Measurements from ENCODE around the gene EPHA3.

The EPHA3 gene

DNA sequence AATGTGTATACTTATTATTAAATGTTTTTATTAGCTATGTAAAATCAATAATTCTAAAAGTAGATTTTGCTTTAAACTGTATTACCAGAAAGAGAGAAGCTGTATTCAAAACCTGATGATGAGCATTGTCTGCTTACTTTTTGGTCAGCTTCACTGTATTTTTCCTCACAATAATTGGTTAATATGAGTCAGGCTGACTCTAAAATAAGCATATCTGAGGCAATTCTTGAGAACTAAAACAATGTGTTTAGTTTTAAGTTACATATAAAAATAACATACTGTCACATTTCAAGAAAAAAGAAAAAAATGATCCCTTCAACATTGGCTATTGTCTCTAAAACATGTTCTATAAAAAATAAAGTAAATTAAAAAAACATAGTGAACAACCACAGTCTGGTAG is 66.1 kb downstream of the EPHA3 start:
- no peaks in the 10 kb centered on the region for H3K9me3 Mint-ChIP-seq (ENCODE audit: low read depth)
- H3K27me3 Mint-ChIP-seq, result no peaks in the 10 kb centered on the region
- no peak overlapping the region for H3K4me3 Mint-ChIP-seq
- H3K36me3 Mint-ChIP-seq, result no peaks in the 10 kb centered on the region
- H3K27ac Mint-ChIP-seq, result no peak overlapping the region
- no peaks in the 10 kb centered on the region for H3K4me1 Mint-ChIP-seq (ENCODE audit: low read depth)

DNA sequence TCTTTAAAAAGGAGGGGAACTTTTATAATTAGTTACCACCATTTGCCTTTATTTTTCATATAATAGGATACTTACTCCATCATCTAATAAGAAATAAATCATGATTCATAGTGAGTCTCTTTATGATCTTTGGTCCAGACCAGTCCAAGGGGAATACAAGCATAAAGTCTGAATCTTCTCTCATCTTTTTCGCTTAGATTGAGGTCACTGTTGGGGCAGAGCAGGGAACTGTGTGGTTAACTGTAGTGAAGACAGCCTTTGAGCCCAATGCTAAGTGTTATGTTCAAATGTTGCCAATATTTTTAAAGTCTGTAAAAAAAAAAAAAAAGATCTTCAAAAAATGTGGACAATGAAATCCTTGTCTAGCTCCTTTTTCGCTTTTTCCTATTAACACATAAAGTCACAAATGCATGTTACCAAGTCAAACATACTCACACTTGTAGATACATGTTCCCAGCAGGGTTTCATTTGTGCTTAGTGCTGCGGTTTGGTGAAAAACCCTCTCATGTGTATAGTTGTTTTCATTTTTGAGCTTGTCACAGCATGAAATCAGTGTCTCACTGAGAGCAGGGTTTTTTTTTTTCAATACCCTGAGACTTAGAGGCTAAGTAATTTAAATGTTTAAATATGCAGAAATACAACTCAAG is 72.1 kb downstream of the EPHA3 start:
- H3K4me1 Mint-ChIP-seq (ENCODE audit: low read depth), result no peaks in the 10 kb centered on the region
- no peaks in the 10 kb centered on the region for H3K27me3 Mint-ChIP-seq
- no peaks in the 10 kb centered on the region for H3K9me3 Mint-ChIP-seq (ENCODE audit: low read depth)
- no peaks in the 10 kb centered on the region for H3K36me3 Mint-ChIP-seq
- no peak overlapping the region for H3K4me3 Mint-ChIP-seq
- no peak overlapping the region for H3K27ac Mint-ChIP-seq

DNA sequence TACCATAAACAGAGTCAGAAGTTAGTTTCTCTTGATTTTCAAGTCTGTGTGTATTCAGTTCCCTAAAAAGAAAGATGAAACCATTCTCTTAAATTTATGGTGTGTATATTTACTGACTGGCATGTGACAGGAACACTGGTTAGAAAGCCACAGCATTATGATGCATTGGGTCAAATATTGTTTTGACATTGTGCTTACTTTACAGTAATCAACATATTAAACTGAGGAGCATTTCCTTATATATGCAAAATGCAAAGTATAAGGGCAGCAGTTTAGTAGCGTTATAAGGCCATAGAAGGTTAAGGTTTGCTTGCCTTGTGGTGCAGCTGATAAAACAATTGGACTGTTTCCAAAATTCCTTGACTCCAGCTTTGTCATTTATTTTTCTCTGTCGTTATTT is 72.9 kb downstream of the EPHA3 start:
- Mint-ChIP-seq H3K4me1 (ENCODE audit: low read depth) (no peaks in the 10 kb centered on the region), H3K27ac (no peak overlapping the region), H3K9me3 (ENCODE audit: low read depth) (no peaks in the 10 kb centered on the region), H3K4me3 (no peak overlapping the region), H3K27me3 (no peaks in the 10 kb centered on the region), H3K36me3 (no peaks in the 10 kb centered on the region)

DNA sequence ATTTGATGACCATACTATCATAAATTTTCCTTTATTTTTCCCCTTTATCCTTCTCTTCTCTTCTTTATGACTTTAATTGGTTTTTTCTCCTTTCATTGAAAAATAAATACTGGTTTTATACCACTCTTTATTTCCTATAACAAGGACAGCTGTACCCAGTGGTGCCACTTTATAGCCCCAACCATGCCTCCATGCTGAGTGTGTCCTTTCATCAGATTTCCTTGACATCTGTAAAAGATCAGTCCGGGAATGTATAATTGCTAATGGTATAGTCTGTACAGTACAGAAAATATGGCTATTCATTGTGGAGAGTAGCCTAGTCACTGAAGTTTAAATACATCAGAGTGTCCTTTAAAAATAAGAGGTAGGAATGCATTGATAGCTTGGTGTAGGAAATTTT is 74.6 kb downstream of the EPHA3 start:
- Mint-ChIP-seq H3K27ac (no peak overlapping the region), H3K4me1 (ENCODE audit: low read depth) (no peaks in the 10 kb centered on the region), H3K36me3 (no peaks in the 10 kb centered on the region), H3K4me3 (no peak overlapping the region), H3K27me3 (no peaks in the 10 kb centered on the region), H3K9me3 (ENCODE audit: low read depth) (peaks cover 4% of the 10 kb centered on the region)

DNA sequence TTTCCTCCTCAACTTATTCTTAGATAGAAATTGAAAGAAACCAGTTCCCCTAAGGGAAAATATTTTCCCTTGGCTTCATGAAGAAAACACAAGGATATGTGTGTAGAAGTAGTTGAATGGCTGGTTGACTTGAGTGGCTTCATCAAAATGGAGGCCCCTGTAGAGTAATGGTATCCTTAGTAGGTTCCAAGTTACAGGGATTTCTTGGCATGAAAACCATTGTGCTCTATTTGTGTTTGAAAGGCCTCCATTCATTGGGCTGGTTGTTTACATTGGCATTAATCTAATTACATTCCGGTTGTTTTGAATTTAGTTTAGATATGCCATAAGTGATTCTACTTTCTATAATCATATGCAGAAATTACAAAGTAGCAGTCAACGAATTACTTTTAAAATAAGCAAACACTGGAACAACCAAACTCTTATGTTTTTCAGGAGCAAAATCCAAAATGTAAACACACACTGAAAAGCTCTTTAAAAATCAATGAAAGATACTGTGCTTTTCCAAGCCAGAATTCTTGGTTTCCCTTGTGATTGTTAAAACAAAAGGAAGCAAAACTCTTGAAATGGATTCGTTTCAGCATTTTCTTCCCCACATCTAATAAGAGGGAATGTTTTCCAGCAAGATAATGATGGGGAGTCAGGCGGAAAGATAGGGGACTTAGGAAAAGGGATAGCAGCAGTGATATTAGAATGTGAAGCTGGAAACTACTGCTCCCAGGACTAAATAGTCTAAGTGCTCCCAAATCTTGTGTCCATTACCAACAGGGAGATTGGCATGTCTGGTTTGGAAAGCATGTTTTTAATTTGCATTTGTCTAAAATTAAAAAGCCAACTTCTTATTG is 77.0 kb downstream of the EPHA3 start:
- Mint-ChIP-seq H3K36me3 (no peaks in the 10 kb centered on the region), H3K27ac (no peak overlapping the region), H3K4me1 (ENCODE audit: low read depth) (no peaks in the 10 kb centered on the region), H3K27me3 (no peaks in the 10 kb centered on the region), H3K4me3 (no peak overlapping the region), H3K9me3 (ENCODE audit: low read depth) (peaks cover 12% of the 10 kb centered on the region)

DNA sequence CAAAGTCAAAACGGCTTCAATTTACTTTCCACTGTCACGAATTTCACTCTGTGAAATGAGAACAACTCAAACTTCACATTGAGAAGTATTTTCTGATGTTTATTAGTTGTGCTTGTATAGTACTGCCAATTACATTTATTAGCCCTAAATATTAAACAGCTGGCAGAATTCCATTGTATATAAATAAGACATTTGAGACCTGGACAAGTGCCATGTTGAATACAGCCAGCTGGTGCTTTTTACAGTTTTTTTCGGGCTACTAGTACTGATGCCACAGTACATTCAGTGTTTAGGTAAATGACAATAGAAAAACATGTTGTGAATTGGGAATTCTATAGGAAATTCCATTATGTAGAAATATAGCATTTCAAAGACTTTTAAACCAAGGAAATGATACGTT is 79.0 kb downstream of the EPHA3 start:
- no peak overlapping the region for H3K27ac Mint-ChIP-seq
- H3K27me3 Mint-ChIP-seq, result no peaks in the 10 kb centered on the region
- no peaks in the 10 kb centered on the region for H3K4me1 Mint-ChIP-seq (ENCODE audit: low read depth)
- H3K9me3 Mint-ChIP-seq (ENCODE audit: low read depth), result peaks cover 12% of the 10 kb centered on the region
- H3K36me3 Mint-ChIP-seq, result no peaks in the 10 kb centered on the region
- H3K4me3 Mint-ChIP-seq, result no peak overlapping the region

DNA sequence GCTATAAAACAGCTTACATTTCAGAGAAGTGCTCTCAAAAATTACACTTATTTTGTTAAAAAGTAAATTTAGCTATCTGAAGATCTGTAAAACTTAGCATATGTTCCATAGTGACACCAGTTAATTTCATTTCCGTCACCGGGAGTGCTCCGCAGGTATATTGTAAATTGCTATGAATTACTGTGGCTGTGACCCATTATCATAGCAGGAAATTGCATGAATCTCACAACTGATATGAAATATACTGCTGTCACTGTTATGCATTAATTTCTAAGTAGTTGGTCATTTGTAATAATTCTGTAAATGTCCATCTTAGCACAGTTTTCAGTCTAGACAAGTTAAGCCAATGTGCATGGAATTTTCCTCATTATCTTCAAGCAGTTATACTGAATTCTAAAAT is 91.2 kb downstream of the EPHA3 start:
- Mint-ChIP-seq H3K9me3 (ENCODE audit: low read depth) (peaks cover 9% of the 10 kb centered on the region), H3K27me3 (no peaks in the 10 kb centered on the region), H3K36me3 (no peaks in the 10 kb centered on the region), H3K27ac (no peak overlapping the region), H3K4me1 (ENCODE audit: low read depth) (no peaks in the 10 kb centered on the region), H3K4me3 (no peak overlapping the region)

DNA sequence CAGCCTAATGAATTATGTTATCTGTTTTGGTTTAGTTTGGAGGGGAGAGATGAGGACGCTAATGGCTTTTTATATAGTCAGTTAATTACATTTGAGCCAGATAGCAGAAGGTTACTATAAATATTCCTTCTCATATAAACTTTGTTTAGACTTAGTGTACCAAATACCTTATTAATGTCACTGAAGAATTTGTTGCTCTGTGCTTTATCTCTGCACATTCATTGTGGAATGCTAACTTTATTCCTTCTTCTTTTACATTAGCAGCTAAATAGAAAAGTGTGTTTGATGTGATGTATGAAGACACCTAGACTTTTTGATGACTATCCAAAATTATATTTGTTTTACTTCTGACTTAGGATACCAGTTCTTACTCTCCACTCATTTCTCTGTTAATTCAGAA is 105.2 kb downstream of the EPHA3 start:
- no peak overlapping the region for H3K27ac Mint-ChIP-seq
- no peak overlapping the region for H3K4me3 Mint-ChIP-seq
- peaks cover 3% of the 10 kb centered on the region for H3K9me3 Mint-ChIP-seq (ENCODE audit: low read depth)
- H3K27me3 Mint-ChIP-seq, result no peaks in the 10 kb centered on the region
- no peaks in the 10 kb centered on the region for H3K4me1 Mint-ChIP-seq (ENCODE audit: low read depth)
- no peaks in the 10 kb centered on the region for H3K36me3 Mint-ChIP-seq

DNA sequence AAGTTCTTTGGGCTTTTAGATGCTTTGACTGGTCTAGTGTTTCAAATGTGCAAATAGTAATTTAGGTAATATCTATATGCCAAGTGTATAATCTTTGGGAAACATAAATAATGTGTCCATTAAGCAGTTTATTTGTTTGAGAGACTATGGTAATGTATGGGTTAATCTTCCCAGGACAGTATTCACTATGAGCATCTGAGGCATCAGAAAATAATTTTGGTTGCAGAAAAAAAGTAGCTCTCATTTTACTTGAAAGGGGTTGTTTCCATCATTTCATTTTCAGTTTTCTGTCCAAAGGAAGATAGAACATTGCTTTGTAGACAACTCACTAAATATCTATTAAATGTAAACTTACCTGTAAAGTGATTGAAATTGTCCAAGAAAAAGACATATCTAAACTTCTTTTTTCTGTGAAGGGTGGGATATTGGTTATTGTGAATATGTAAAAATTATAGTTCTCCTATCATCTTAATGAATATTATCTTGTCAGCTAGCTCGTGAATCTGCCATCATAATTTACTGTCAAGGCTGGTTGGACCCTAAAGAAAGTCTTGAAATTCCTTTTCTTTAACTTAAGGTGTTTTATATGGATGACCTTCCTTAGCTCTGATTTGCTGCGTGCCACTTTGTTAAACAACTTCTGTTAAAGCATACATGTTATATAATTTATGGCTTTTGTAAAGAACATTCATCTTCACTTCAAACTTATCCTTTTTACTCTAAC is 108.8 kb downstream of the EPHA3 start:
- H3K27me3 Mint-ChIP-seq, result no peaks in the 10 kb centered on the region
- no peaks in the 10 kb centered on the region for H3K36me3 Mint-ChIP-seq
- peaks cover 3% of the 10 kb centered on the region for H3K9me3 Mint-ChIP-seq (ENCODE audit: low read depth)
- H3K4me3 Mint-ChIP-seq, result no peak overlapping the region
- H3K27ac Mint-ChIP-seq, result no peak overlapping the region
- no peaks in the 10 kb centered on the region for H3K4me1 Mint-ChIP-seq (ENCODE audit: low read depth)

DNA sequence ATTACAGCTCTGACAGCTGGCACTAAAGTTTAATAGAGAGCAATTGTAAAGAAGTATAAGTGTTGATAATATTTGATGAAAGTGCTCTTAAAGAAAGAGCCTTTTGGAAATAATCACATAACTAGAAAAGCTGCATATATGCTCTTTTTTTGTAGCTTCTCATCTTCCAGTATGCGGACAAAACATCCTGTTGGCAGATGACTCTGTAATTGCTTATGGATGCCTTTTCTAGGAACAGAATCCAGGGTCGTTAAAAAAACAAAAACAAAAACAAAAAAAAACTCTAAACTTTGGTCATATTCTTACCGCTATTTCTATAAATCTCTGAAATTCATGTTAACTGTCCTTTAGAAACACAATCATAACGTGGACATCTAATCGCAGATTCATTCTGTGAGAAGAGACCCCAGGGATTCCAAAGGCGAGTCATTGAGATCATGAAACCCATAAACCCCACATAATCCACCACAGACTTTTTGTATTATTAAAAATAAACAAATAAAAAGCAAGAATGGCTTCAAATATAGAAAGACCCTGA is 109.8 kb downstream of the EPHA3 start:
- no peaks in the 10 kb centered on the region for H3K36me3 Mint-ChIP-seq
- no peaks in the 10 kb centered on the region for H3K4me1 Mint-ChIP-seq (ENCODE audit: low read depth)
- peaks cover 3% of the 10 kb centered on the region for H3K9me3 Mint-ChIP-seq (ENCODE audit: low read depth)
- no peak overlapping the region for H3K27ac Mint-ChIP-seq
- no peak overlapping the region for H3K4me3 Mint-ChIP-seq
- H3K27me3 Mint-ChIP-seq, result no peaks in the 10 kb centered on the region

DNA sequence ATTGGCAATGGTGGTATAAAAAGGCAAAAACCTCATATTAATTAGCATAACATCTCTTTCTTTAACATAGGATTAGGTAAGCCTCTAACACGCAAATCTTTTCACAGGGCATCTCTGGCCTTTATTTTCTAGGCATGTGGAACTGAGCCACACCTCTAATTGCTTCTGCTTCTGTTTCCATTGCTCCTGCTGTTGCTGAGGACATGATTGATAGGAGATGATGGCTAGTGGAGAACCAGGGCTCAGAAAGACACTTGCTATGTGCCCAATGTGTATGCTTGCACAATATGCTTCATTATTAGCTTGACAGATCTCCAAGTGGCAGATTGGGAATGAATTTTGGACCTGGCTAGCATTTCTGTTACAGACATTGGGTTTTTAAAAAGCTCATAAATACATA is 114.5 kb downstream of the EPHA3 start:
- Mint-ChIP-seq H3K36me3 (no peaks in the 10 kb centered on the region), H3K4me3 (no peak overlapping the region), H3K4me1 (ENCODE audit: low read depth) (no peaks in the 10 kb centered on the region), H3K27ac (no peak overlapping the region), H3K9me3 (ENCODE audit: low read depth) (peaks cover 3% of the 10 kb centered on the region), H3K27me3 (no peaks in the 10 kb centered on the region)

DNA sequence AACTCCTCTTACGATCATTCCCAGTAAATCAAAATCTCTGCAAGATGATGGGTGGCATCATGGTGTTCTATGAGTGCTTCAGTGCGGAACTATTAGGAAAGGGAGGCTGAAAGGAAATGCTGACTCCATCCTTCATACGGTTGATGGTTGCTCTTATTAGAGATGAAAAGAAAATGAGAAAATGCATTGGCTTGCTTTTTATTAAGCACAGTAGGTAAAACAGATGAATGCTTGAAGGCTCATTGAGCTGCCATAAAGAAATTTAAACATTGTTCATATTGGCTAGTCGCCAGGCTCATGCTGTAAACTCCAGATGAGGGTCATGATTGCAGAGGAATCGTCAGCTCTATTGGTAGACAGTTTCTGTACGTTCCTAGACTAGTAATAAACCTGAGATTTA is 115.8 kb downstream of the EPHA3 start:
- H3K27ac Mint-ChIP-seq, result no peak overlapping the region
- no peak overlapping the region for H3K4me3 Mint-ChIP-seq
- H3K9me3 Mint-ChIP-seq (ENCODE audit: low read depth), result peaks cover 3% of the 10 kb centered on the region
- H3K4me1 Mint-ChIP-seq (ENCODE audit: low read depth), result no peaks in the 10 kb centered on the region
- H3K36me3 Mint-ChIP-seq, result no peaks in the 10 kb centered on the region
- H3K27me3 Mint-ChIP-seq, result no peaks in the 10 kb centered on the region

DNA sequence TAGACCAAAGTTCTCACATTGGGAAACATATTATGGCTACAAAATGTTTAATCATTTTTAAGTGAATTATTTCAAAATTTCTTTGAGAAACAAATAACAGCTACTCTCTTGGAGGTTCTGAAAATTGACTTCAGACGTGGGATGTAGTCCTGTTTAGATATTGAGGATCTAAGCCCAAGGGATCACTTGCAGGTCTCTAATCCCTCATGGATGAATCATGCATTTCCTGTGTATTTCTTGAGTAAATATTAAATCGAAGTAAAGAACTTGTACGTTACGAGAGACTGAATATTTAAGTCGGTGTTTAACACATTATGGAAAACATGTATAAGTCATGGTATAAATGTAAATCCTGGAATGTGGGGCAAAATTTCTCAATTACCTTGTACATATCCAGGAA is 119.8 kb downstream of the EPHA3 start:
- no peaks in the 10 kb centered on the region for H3K9me3 Mint-ChIP-seq (ENCODE audit: low read depth)
- H3K4me1 Mint-ChIP-seq (ENCODE audit: low read depth), result no peaks in the 10 kb centered on the region
- H3K27me3 Mint-ChIP-seq, result no peaks in the 10 kb centered on the region
- H3K4me3 Mint-ChIP-seq, result no peak overlapping the region
- no peak overlapping the region for H3K27ac Mint-ChIP-seq
- no peaks in the 10 kb centered on the region for H3K36me3 Mint-ChIP-seq

DNA sequence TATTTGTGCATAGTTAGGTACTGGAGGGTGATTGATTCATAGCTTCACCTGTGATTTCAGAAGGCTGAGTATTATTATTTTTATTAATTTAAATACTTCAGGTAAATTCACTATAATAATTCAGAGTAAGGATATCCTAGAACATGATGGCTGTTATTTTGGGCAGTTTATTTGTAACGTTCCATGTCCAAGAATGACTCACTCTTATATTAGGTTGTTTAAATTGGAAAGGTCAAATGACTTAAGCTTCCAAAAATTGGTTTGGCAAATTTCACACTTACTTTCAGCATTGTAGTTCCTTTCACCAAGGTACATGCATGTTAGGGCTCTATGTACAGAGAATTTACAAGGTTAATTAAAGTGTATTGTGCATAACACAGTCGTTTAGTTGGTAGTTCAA is 120.2 kb downstream of the EPHA3 start:
- no peaks in the 10 kb centered on the region for H3K4me1 Mint-ChIP-seq (ENCODE audit: low read depth)
- no peaks in the 10 kb centered on the region for H3K27me3 Mint-ChIP-seq
- H3K4me3 Mint-ChIP-seq, result no peak overlapping the region
- no peak overlapping the region for H3K27ac Mint-ChIP-seq
- no peaks in the 10 kb centered on the region for H3K36me3 Mint-ChIP-seq
- no peaks in the 10 kb centered on the region for H3K9me3 Mint-ChIP-seq (ENCODE audit: low read depth)

DNA sequence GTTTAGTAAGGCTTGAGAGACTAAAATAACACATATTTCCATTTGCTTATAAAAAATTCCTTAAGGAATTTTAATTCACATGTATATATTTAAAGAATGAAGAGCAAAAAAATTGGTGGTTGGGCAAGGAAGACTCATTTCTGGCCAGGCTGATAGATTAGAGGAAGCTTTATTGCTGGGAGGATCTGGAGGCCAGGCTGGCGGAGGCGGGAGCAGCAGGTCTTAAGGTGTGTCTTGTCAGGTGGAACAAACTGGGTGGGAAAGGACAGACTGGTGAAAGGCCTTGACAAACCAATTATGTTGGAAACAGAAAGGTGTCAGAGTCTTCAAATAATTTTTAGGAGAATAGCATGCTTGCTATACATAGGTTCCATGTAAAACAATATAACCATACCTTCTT is 124.7 kb downstream of the EPHA3 start:
- Mint-ChIP-seq H3K4me1 (ENCODE audit: low read depth) (no peaks in the 10 kb centered on the region), H3K27ac (no peak overlapping the region), H3K36me3 (no peaks in the 10 kb centered on the region), H3K4me3 (no peak overlapping the region), H3K9me3 (ENCODE audit: low read depth) (no peaks in the 10 kb centered on the region), H3K27me3 (no peaks in the 10 kb centered on the region)

Measured in activated naive CD8-positive, alpha-beta T cell (primary cell).